HG03045 (cell line): ENCODE data around the gene CTDSPL2.
"Not testable (repeated sequence)": the region's sequence is repeated elsewhere in the genome, so short reads cannot be mapped to it uniquely, and the experiment has no call there.

Source experiments
- ATAC-seq: cut with Tn5 transposase; IDR thresholded peaks from one replicate; pipeline ENCODE4 v1.9.1; 2021; ENCODE audit warnings: mild to moderate bottlenecking, moderate library complexity; ENCODE audit not compliant: unreplicated experiment

Gene CTDSPL2

GRCh38 chr15:44536962-44537734 lies 109.7 kb downstream of the CTDSPL2 start, which contains the start of gene EIF3J:
EIF3J (plus strand) TSS chr15:44537147; CDS start chr15:44537195, 48 bp downstream.
- peak; percentile 82 for ATAC-seq

DNA sequence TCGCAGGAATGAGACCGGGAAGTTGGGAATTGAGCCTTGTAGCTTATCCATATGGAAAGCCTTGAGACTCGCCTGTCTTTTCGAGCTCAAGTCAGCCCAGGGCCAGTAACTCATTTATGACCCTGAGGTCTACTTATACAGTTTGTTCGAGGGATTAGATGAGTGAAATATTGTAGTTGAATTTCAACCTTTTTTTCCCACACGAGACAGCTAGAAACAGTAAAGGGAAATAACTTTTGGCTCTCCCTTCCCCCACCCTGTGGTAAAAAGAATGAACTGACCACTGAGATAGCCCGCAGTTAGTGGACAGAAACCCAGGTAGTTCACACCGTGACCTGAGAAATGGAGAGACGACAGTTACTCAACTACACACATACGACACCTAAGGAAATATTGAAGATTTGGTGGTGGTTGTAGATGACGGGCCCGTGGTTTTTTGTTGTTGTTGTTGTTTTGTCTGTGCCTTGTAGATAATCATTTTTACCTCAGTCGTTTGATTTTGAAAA lies 110.4 kb downstream of the CTDSPL2 start:
- ATAC-seq: peak; percentile 1

- ATAC-seq: no peak
These were observed 114.0 kb downstream of the CTDSPL2 start for GRCh38 chr15:44541282-44541958.

- ATAC-seq: no peak
These were observed 115.2 kb downstream of the CTDSPL2 start for GRCh38 chr15:44542596-44542995.

DNA sequence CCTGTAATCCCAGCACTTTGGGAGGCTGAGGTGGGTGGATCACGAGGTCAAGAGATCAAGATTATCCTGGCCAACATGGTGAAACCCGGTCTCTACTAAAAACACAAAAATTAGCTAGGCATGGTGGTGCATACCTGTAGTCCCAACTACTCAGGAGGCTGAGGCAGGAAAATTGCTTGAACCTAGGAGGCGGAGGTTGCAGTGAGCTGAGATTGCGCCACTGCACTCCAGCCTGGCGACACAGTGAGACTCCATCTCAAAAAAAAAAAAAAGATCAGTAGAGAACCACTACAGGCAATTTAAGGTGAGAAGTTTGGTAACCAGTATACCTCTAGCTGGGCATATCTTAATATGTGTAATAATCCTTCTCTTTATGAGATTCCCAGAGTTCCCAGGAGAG lies 117.3 kb downstream of the CTDSPL2 start:
- ATAC-seq: not testable (repeated sequence)

GRCh38 chr15:44545913-44546802 lies 118.7 kb downstream of the CTDSPL2 start:
- ATAC-seq: peak; percentile 56

DNA sequence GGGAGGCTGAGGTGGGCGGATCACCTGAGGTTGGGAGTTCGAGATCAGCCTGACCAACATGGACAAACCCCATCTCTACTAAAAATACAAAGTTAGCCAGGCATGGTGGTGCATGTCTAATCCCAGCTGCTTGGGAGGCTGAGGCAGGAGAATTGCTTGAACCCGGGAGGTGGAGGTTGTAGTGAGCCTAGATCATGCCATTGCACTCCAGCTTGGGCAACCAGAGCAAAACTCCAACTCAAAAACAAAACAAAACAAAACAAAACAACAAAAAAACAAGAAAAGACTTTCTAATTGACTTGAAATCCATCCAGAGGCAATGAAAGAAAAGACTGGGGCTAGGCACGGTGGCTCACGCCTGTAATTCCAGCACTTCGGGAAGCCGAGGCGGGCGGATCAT lies 121.7 kb downstream of the CTDSPL2 start:
- ATAC-seq: not testable (repeated sequence)

GRCh38 chr15:44550256-44550655 lies 122.8 kb downstream of the CTDSPL2 start:
- ATAC-seq: no peak

GRCh38 chr15:44550734-44551133 lies 123.3 kb downstream of the CTDSPL2 start:
- no peak for ATAC-seq

GRCh38 chr15:44554934-44555723 lies 127.7 kb downstream of the CTDSPL2 start:
- ATAC-seq: no peak

- not testable (repeated sequence) for ATAC-seq
These were observed 133.5 kb downstream of the CTDSPL2 start for GRCh38 chr15:44560926-44561325.

DNA sequence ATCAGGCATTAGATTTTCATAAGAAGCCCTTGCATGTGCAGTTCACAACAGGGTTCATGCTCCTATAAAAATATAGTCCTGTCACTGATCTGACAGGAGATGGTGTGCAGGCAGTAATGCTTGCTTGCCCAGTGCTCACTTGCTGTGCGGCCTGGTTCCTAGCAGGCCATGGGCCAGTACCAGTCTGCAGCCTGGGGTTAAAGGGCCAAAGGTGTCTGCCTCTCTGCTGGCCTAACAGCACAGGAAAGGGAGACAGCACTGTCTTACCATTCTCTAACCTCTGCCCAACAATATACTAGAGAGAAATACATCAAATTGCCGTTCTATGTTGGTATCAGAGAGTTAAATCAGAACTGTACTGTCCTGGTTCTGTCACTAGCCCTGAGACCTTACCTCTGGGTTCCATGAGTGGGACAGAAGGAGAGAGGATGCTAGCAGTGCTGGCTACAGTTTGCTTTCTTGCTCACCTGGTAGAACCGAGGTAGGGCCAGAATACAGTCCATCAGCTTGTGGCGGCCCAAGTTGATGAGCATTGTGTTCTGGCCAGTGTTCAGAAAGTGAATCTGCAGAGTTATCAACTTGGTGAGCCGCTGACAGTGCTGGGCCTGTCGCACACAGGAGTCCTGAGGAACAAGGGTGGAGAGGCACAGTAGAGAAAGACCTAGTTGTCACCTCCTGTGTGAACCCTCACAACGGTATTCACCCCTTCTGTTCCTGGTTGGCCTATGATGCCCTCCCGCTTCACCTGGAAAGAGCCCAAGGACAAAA lies 138.1 kb downstream of the CTDSPL2 start:
- no peak for ATAC-seq

DNA sequence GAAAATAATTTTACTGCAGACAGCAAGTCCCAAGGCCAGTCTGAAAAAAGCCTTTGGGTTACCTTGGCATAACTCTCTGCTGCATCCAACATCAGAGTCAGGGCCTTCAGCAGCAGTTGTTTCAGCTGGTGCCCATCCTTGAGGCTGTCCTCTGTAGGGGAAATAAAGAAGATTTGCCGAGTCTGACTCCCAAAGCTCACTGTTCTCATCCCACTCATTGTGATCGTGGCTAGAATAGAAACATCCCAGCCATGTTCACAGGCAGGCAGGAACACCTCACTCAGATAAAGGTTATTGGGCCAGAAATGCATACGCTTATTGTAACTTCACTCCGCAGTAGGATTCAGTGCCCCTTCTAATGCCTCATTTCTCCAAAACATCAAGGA lies 138.7 kb downstream of the CTDSPL2 start:
- no peak for ATAC-seq

GRCh38 chr15:44568338-44568737 lies 140.9 kb downstream of the CTDSPL2 start:
- ATAC-seq: no peak

DNA sequence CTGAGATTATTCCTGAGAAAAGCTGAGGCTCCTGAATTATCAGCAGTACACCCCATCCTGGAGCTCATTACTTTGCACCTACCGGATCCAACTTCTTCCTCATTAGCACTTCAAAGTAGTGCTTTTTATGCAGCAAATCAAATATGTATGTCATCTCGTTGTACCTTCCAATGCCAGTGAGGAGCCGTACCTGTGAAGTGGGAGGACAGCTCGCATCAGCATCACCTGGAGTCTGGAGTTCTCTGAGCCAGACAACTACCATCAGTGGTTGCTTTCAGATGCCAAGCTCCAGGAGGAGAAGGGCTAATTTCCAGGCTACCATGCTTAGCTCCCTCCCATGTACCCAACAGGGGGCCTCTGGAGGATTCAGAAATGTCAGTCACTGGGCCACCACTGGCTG lies 141.9 kb downstream of the CTDSPL2 start:
- ATAC-seq: no peak

- ATAC-seq: no peak
These were observed 142.9 kb downstream of the CTDSPL2 start for GRCh38 chr15:44570361-44570760.

DNA sequence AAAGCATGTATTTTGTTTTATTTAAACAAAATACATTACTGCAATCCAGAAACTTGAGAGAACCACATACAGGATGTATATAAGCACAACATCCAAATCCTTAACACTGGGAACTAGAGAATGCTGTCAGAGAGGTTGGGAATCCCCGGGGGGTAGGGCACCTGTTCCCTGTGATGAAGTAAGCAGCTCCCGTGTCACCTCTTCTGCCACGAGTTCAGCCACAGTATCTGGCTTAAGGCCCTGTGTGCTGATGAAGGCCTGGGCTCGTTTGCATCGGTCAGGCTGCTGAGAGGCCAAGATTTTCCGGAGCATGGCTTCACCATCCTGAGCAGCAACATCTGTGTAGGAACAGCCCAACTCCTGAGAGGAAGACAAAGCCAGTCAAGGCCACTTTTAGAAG lies 146.0 kb downstream of the CTDSPL2 start:
- no peak for ATAC-seq

DNA sequence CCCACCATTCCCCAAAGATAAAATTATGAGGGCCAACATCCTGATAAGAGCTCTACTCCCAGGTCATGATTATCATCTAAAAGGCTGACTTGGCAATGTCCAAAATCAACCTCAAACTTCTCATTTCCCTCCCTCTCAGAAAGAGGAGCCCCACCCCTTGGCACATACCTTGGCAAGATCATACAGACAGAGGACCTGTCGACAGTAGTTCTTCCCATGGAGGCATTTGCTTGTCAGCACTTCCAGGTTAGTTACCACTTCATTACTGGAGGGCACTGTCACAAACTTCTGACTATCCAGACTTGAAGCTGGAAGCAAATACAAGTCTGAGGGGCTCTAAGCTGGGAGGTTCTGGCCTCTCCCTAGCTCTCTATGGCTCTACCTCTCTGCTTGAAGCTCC lies 147.3 kb downstream of the CTDSPL2 start:
- no peak for ATAC-seq
